IMR-90 (cell line): ENCODE results near the gene STAP1. TPM values are rescaled to one million over a fixed set of nuclear protein-coding genes. Genes with fewer than 3 reads are reported as not detected.

ENCODE experiments used
- ATAC-seq: fragments of 200-7000 bp; cut with Tn5 transposase; 2 replicates; pipeline ENCODE4 v1.9.1; 2020; ENCODE audit warnings: low read depth, mild to moderate bottlenecking, moderate library complexity
- BruUV-seq: library from RNA; stranded (reverse); fragments of 400-500 nt; replicated peaks from 2 replicates; lab custom pipeline; 2021; lab: Mats Ljungman, UMichigan
- CTCF ChIA-PET: fragments of 300-600 bp; formaldehyde crosslinking; extraction: SDS; loops from one replicate; lab custom pipeline; 2021; ENCODE audit warnings: antibody characterized with exemption; lab: Yijun Ruan, JAX
- POLR2A ChIA-PET: fragments of 300-600 bp; sonication (Branson Sonifier 250); formaldehyde crosslinking; loops from one replicate; lab custom pipeline; 2022; ENCODE audit warnings: antibody characterized with exemption; ENCODE audit not compliant: unreplicated experiment; lab: Charles Lee
- DNase-seq: peaks from one replicate; pipeline ENCODE4 v3.0.0; 2013
- H2AFZ ChIP-seq: replicated peaks from 2 replicates; pipeline ENCODE3; 2013; ENCODE audit warnings: low read length, mild to moderate bottlenecking; ENCODE audit not compliant: poor library complexity
- H2AK5ac ChIP-seq: 2 replicates; pipeline ENCODE4 v1.6.1; 2013; ENCODE audit warnings: low read depth, low read length, inconsistent platforms
- H2AK9ac ChIP-seq: replicated peaks from 2 replicates; pipeline ENCODE3; 2013; ENCODE audit warnings: mild to moderate bottlenecking, low read depth, low read length, moderate library complexity; ENCODE audit not compliant: poor library complexity
- H2BK120ac ChIP-seq: 2 replicates; pipeline ENCODE4 v1.6.1; 2013; ENCODE audit warnings: low read depth, low read length, inconsistent platforms
- H2BK15ac ChIP-seq: 3 replicates; pipeline ENCODE4 v1.6.1; 2013; ENCODE audit warnings: low read depth, low read length, inconsistent platforms
- H2BK20ac ChIP-seq: 2 replicates; pipeline ENCODE4 v1.6.1; 2013; ENCODE audit warnings: low read depth, mild to moderate bottlenecking, inconsistent platforms, low read length, moderate library complexity
- H2BK5ac ChIP-seq: 2 replicates; pipeline ENCODE4 v1.6.1; 2013; ENCODE audit warnings: mild to moderate bottlenecking, low read depth, low read length, inconsistent platforms; ENCODE audit not compliant: poor library complexity, severe bottlenecking
- H3K14ac ChIP-seq: replicated peaks from 2 replicates; pipeline ENCODE4 v1.6.1; 2013; ENCODE audit warnings: low read depth, low read length, inconsistent platforms
- H3K18ac ChIP-seq: 2 replicates; pipeline ENCODE4 v1.6.1; 2013; ENCODE audit warnings: low read depth, low read length, control low read depth
- H3K23ac ChIP-seq: 2 replicates; pipeline ENCODE4 v1.6.1; 2013; ENCODE audit warnings: low read depth, low read length, inconsistent platforms
- H3K27ac ChIP-seq: 2 replicates; pipeline ENCODE4 v1.5.1; 2013; ENCODE audit warnings: mild to moderate bottlenecking, control low read depth, low read length; ENCODE audit not compliant: insufficient read depth
- H3K27me3 ChIP-seq: 2 replicates; pipeline ENCODE4 v1.6.1; 2013; ENCODE audit warnings: low read length; ENCODE audit not compliant: control insufficient read depth, insufficient read depth
- H3K36me3 ChIP-seq: 2 replicates; pipeline ENCODE4 v1.6.1; 2013; ENCODE audit warnings: low read length, mixed read lengths; ENCODE audit not compliant: control insufficient read depth, insufficient read depth
- H3K4ac ChIP-seq: 2 replicates; pipeline ENCODE4 v1.6.1; 2013; ENCODE audit warnings: low read depth, low read length, inconsistent platforms
- H3K4me1 ChIP-seq: 2 replicates; pipeline ENCODE4 v1.6.1; 2013; ENCODE audit warnings: low read length, mixed read lengths; ENCODE audit not compliant: control insufficient read depth, insufficient read depth
- H3K4me2 ChIP-seq: 2 replicates; pipeline ENCODE4 v1.6.1; 2013; ENCODE audit warnings: low read depth, mild to moderate bottlenecking, control low read depth, low read length, moderate library complexity
- H3K4me3 ChIP-seq: 2 replicates; pipeline ENCODE4 v1.5.1; 2013; ENCODE audit warnings: low read depth, mild to moderate bottlenecking, control low read depth, low read length, moderate library complexity; ENCODE audit not compliant: insufficient read depth
- H3K56ac ChIP-seq: 2 replicates; pipeline ENCODE4 v1.6.1; 2013; ENCODE audit warnings: low read length, inconsistent platforms; ENCODE audit not compliant: insufficient read depth; ENCODE audit errors: extremely low read depth
- H3K79me1 ChIP-seq, 2 experiments: 2 replicates each; pipeline ENCODE4 v1.6.1; 2013; ENCODE audit warnings: low read length in 2 of 2, inconsistent platforms in 1 of 2, low read depth in 1 of 2
- H3K9ac ChIP-seq: 2 replicates; pipeline ENCODE4 v1.6.1; 2013; ENCODE audit warnings: low read depth, low read length, control low read depth
- H3K9me1 ChIP-seq: 2 replicates; pipeline ENCODE4 v1.6.1; 2013; ENCODE audit warnings: low read length, inconsistent platforms; ENCODE audit not compliant: insufficient read depth
- H3K9me3 ChIP-seq: 2 replicates; pipeline ENCODE4 v1.6.1; 2013; ENCODE audit warnings: low read length; ENCODE audit not compliant: control insufficient read depth, insufficient read depth
- H4K20me1 ChIP-seq: 2 replicates; pipeline ENCODE4 v1.6.1; 2013; ENCODE audit warnings: low read length, inconsistent platforms; ENCODE audit not compliant: insufficient read depth
- H4K5ac ChIP-seq: 2 replicates; pipeline ENCODE4 v1.6.1; 2013; ENCODE audit warnings: mild to moderate bottlenecking, low read depth, low read length, control low read depth
- H4K8ac ChIP-seq, 2 experiments: 2 replicates each; pipeline ENCODE4 v1.6.1; 2013; ENCODE audit warnings: low read depth in 2 of 2, low read length in 2 of 2, control low read depth in 1 of 2, inconsistent platforms in 1 of 2
- H4K91ac ChIP-seq: 2 replicates; pipeline ENCODE4 v1.6.1; 2013; ENCODE audit warnings: low read depth, low read length, inconsistent platforms; ENCODE audit not compliant: insufficient read depth
- BHLHE40 ChIP-seq: fragments of 150-350 bp; IDR thresholded peaks from 2 replicates; pipeline ENCODE4 v1.6.1; 2016; ENCODE audit warnings: mild to moderate bottlenecking, low read depth, low read length
- CEBPB ChIP-seq: IDR thresholded peaks from 2 replicates; pipeline ENCODE4 v1.6.1; 2012; ENCODE audit warnings: low read depth, low read length, improper control_type of control experiment
- CHD1 ChIP-seq: IDR thresholded peaks from 2 replicates; pipeline ENCODE4 v1.6.1; 2012; ENCODE audit warnings: low read depth, low read length, improper control_type of control experiment
- ELK1 ChIP-seq: fragments of 150-350 bp; IDR thresholded peaks from 2 replicates; pipeline ENCODE4 v1.6.1; 2016; ENCODE audit warnings: low read depth, mild to moderate bottlenecking, low read length, moderate library complexity, borderline replicate concordance
- MAFK ChIP-seq: IDR thresholded peaks from 2 replicates; pipeline ENCODE4 v1.6.1; 2012; ENCODE audit warnings: low read depth, low read length, improper control_type of control experiment
- MAZ ChIP-seq: IDR thresholded peaks from 2 replicates; pipeline ENCODE4 v1.6.1; 2012; ENCODE audit warnings: low read depth, mild to moderate bottlenecking, low read length, improper control_type of control experiment, moderate library complexity, borderline replicate concordance
- MXI1 ChIP-seq: IDR thresholded peaks from 2 replicates; pipeline ENCODE4 v1.6.1; 2012; ENCODE audit warnings: low read depth, mild to moderate bottlenecking, low read length, moderate library complexity, borderline replicate concordance
- POLR2A ChIP-seq: IDR thresholded peaks from 2 replicates; pipeline ENCODE4 v1.6.1; 2012; ENCODE audit warnings: mild to moderate bottlenecking, low read depth, low read length
- RAD21 ChIP-seq: IDR thresholded peaks from 2 replicates; pipeline ENCODE4 v1.6.1; 2012; ENCODE audit warnings: low read length, improper control_type of control experiment
- RCOR1 ChIP-seq: IDR thresholded peaks from 2 replicates; pipeline ENCODE4 v1.6.1; 2012; ENCODE audit warnings: mild to moderate bottlenecking, low read length, improper control_type of control experiment; ENCODE audit not compliant: insufficient replicate concordance
- SMC3 ChIP-seq: fragments of 150-350 bp; IDR thresholded peaks from 2 replicates; pipeline ENCODE4 v1.6.1; 2016; ENCODE audit warnings: low read depth, mild to moderate bottlenecking, antibody characterized with exemption, low read length, moderate library complexity
- USF2 ChIP-seq: fragments of 150-350 bp; IDR thresholded peaks from 2 replicates; pipeline ENCODE4 v1.6.1; 2017; ENCODE audit warnings: mild to moderate bottlenecking, antibody characterized with exemption, low read length, low read depth
- WGBS, 2 experiments: methylation state at CpG; one replicate each; pipeline versions ENCODE4 v1.1.5 to v1.1.7; 2013; ENCODE audit warnings: missing lambda C conversion rate in 2 of 2; ENCODE audit not compliant: insufficient read length in 1 of 2; ENCODE audit errors: extremely low coverage in 2 of 2; 5-methylcytosine and 5-hydroxymethylcytosine counted together
- dilution Hi-C: fragments of 300-500 bp; cut with HindIII; formaldehyde crosslinking; loops from one replicate; pipeline ENCODE4 v1.14.3; 2018; ENCODE audit warnings: low sequenced_read_pairs; ENCODE audit not compliant: unreplicated experiment
- in situ Hi-C: fragments of 300-500 bp; cut with MboI; formaldehyde crosslinking; loops from 3 replicates; pipeline ENCODE4 v1.14.3; 2019; ENCODE audit warnings: low sequenced_read_pairs, inconsistent platforms, mixed read lengths
- intact Hi-C: fragments of 100-400 bp; cut with micrococcal nuclease; formaldehyde crosslinking; loops from 2 replicates; pipeline ENCODE4 v1.10.0; 2022
- polyA plus RNA-seq, 3 experiments: library from polyadenylated mRNA; depleted of rRNA; stranded (reverse); fragments of >200 nt; gene quantifications; 2 replicates each; pipeline ENCODE4 v1.2.3, GENCODE V29; 2012; ENCODE audit warnings: low replicate concordance in 1 of 3
- total RNA-seq: library from RNA; depleted of rRNA; stranded (reverse); fragments of >200 nt; gene quantifications from 2 replicates; pipeline ENCODE4 v1.2.3, GENCODE V29; 2012

STAP1 gene
- total and polyA plus RNA-seq, 2 of the 4 experiments (the other 2 are of a cell fraction) = not detected

- intact Hi-C loops = no loop called here
Observed at GRCh38 chr4:67556436-67556835, 2.1 kb upstream of the STAP1 start.

More at GRCh38 chr4:67556436-67556835, 2.1 kb upstream of the STAP1 start:
- no peak overlapping the region for H2BK15ac ChIP-seq
- H2AK5ac ChIP-seq = no peak overlapping the region
- no peak overlapping the region for H2BK5ac ChIP-seq
- POLR2A ChIA-PET = no interaction called here
- H3K79me1 ChIP-seq = no peaks in the 10 kb centered on the region
- no peak overlapping the region for H2AFZ ChIP-seq
- no peaks in the 10 kb centered on the region for H3K4me1 ChIP-seq
- no peaks in the 10 kb centered on the region for H4K20me1 ChIP-seq
- H3K14ac ChIP-seq = no peak overlapping the region
- H3K4me3 ChIP-seq = no peak overlapping the region
- no peak overlapping the region for H2BK120ac ChIP-seq
- no peak overlapping the region for H4K8ac ChIP-seq
- no peaks in the 10 kb centered on the region for H3K27me3 ChIP-seq
- no peak overlapping the region for H3K18ac ChIP-seq
- no peaks in the 10 kb centered on the region for H3K9me3 ChIP-seq
- no peak overlapping the region for H2AK9ac ChIP-seq
- CTCF ChIA-PET = no interaction called here
- H4K5ac ChIP-seq = no peak overlapping the region
- no CpG with 5 or more reads among the region's 2 CpGs for WGBS, 2 experiments
- no peak overlapping the region for H3K9ac ChIP-seq
- BruUV-seq = no TSS peak
- DNase-seq (no peak), ATAC-seq (no peak)
- no peak overlapping the region for H3K27ac ChIP-seq
- H3K36me3 ChIP-seq = no peaks in the 10 kb centered on the region
- no peak overlapping the region for H4K91ac ChIP-seq
- H3K4me2 ChIP-seq = no peak overlapping the region
- no peaks in the 10 kb centered on the region for H3K9me1 ChIP-seq
- dilution Hi-C loops = no loop called here
- H2BK20ac ChIP-seq = no peak overlapping the region
- no peak for TF ChIP-seq CEBPB
- TF ChIP-seq MAZ = no peak
- no peak for TF ChIP-seq ELK1
- no peak for TF ChIP-seq POLR2A
- no peak for TF ChIP-seq RCOR1
- TF ChIP-seq RAD21 = no peak
- no peak for TF ChIP-seq MAFK
- no peak for TF ChIP-seq BHLHE40
- no peak for TF ChIP-seq USF2
- TF ChIP-seq MXI1 = no peak
- no peak for TF ChIP-seq SMC3
- TF ChIP-seq CHD1 = no peak
- in situ Hi-C loops = no loop called here
- H3K56ac ChIP-seq = no peak overlapping the region
- no peak overlapping the region for H3K23ac ChIP-seq
- no peak overlapping the region for H3K4ac ChIP-seq
